Lower lobe of right lung (tissue), 2 donors: Measurements from ENCODE around the gene GP2. TPM values are rescaled to one million over a fixed set of nuclear protein-coding genes. Genes with fewer than 3 reads are reported as not detected.
"Not testable (repeated sequence)": the region's sequence is repeated elsewhere in the genome, so short reads cannot be mapped to it uniquely, and the experiment has no call there.

Experiments used
- ATAC-seq, 2 donors: fragments of 200-7000 bp; cut with Tn5 transposase; one replicate each; pipeline ENCODE4 v1.9.1; 2020 to 2022; ENCODE audit warnings: mild to moderate bottlenecking in 2 of 2, moderate library complexity in 2 of 2
- DNase-seq: peaks from one replicate; pipeline ENCODE4 v3.0.0-alpha.2; 2020
- H3K27ac ChIP-seq: fragments of 200-600 bp; one replicate; pipeline ENCODE4 v1.8.0; 2022
- H3K27me3 ChIP-seq: fragments of 200-600 bp; one replicate; pipeline ENCODE4 v1.8.0; 2022; ENCODE audit warnings: low read depth
- H3K36me3 ChIP-seq: fragments of 200-600 bp; one replicate; pipeline ENCODE4 v1.8.0; 2022; ENCODE audit warnings: mild to moderate bottlenecking
- H3K4me1 ChIP-seq: fragments of 200-600 bp; one replicate; pipeline ENCODE4 v1.8.0; 2022
- H3K4me3 ChIP-seq: fragments of 200-600 bp; one replicate; pipeline ENCODE4 v1.8.0; 2022; ENCODE audit warnings: mild to moderate bottlenecking
- H3K9me3 ChIP-seq: fragments of 200-600 bp; one replicate; pipeline ENCODE4 v1.8.0; 2022
- intact Hi-C: fragments of 100-400 bp; cut with DNase I; formaldehyde crosslinking; loops from one replicate; pipeline ENCODE4 v1.11.0; 2022
- total RNA-seq: library from RNA; stranded (reverse); fragmentation: NEBNext Ultra II Directional; extraction: Animal tissue kit (Norgen Biotek cat#: 25700); gene quantifications from one replicate; pipeline ENCODE4 v1.2.1, GENCODE V29; 2021
- TF ChIP-seq, protein P1 (sequence below): fragments of 200-600 bp; IDR thresholded peaks from one replicate; pipeline ENCODE4 v1.8.0; 2022; ENCODE audit warnings: antibody characterized with exemption, mild to moderate bottlenecking
- donor health status: DM: no; HTN: yes; CAD: no; lungs with severe emphysema.

GP2 gene
- total RNA-seq, 1 donor from 2014 or later: 0.18 TPM

DNA sequence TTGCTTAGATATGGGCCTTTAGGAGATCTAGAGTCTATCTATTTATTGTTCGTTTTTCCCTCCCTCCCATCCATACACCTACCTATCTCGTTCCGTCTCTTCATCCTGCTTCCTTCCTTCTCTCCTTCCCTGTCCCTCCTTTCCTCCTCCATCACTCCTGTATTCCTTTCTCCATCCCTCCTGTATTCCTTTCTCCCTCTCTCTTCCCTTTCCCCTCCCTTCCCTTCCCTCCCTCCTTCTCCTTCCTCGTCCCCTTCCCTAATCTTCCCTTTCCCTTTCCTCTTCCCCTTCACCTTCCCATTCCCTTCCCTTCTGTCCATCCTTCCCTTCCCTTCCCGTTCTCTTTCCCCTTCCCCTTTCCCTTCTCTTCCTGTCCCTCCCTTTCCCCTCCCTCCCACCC, 10.6 kb downstream of the GP2 start:
- H3K4me3 ChIP-seq: no peak overlapping the region
- no peaks in the 10 kb centered on the region for H3K36me3 ChIP-seq
- H3K27ac ChIP-seq: no peak overlapping the region
- DNase-seq (no peak), ATAC-seq (no peak)
- TF ChIP-seq, protein P1, sequence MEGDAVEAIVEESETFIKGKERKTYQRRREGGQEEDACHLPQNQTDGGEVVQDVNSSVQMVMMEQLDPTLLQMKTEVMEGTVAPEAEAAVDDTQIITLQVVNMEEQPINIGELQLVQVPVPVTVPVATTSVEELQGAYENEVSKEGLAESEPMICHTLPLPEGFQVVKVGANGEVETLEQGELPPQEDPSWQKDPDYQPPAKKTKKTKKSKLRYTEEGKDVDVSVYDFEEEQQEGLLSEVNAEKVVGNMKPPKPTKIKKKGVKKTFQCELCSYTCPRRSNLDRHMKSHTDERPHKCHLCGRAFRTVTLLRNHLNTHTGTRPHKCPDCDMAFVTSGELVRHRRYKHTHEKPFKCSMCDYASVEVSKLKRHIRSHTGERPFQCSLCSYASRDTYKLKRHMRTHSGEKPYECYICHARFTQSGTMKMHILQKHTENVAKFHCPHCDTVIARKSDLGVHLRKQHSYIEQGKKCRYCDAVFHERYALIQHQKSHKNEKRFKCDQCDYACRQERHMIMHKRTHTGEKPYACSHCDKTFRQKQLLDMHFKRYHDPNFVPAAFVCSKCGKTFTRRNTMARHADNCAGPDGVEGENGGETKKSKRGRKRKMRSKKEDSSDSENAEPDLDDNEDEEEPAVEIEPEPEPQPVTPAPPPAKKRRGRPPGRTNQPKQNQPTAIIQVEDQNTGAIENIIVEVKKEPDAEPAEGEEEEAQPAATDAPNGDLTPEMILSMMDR: no peak
- no peaks in the 10 kb centered on the region for H3K27me3 ChIP-seq
- H3K9me3 ChIP-seq: no peaks in the 10 kb centered on the region
- no peaks in the 10 kb centered on the region for H3K4me1 ChIP-seq
- intact Hi-C loops: no loop called here

DNA sequence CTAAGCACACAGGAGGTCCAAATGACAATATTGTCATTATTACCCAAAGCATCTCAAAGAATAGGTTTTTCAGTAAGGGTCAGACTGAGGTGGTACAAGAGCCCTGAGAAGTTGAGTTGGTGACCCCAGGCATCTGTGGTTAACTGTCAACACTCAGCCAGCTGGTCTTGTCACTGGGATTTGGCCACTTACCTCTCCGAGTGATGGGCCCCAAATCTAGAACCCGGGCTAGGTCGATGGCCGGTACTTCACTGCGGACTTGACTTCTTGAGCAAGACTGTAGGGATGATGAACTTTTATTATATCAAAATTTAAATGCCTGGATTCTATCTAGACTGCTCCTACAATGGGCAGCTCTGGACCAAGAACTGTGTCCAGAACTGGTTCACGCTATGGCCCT, 11.5 kb downstream of the GP2 start:
- DNase-seq: no peak
- Histone ChIP-seq H3K27me3 (no peaks in the 10 kb centered on the region), H3K9me3 (no peaks in the 10 kb centered on the region), H3K27ac (no peak overlapping the region), H3K4me3 (no peak overlapping the region), H3K36me3 (no peaks in the 10 kb centered on the region), H3K4me1 (no peaks in the 10 kb centered on the region)
- TF ChIP-seq, protein P1: no peak
- intact Hi-C loops: no loop called here
- no peak for ATAC-seq

DNA sequence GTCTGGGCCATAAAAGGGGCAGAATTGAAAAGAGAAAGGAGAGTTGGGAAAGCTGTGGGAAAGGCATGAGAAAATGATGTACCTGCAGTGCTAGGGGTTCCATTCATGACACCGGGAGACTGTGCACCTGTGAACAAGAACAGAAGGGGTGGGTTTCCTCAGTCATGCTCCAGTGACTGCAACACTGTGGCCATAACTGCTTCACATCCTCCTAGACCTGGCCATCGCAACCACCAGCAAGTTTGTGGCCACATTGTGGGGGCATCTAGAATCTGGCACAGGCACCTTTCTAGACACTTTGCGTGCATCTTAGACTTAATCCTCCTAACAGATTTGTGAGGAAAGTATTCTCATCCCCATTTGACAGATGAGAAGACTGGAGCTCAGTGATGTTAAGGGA, 12.7 kb downstream of the GP2 start:
- Histone ChIP-seq H3K4me1 (no peaks in the 10 kb centered on the region), H3K27ac (no peak overlapping the region), H3K4me3 (no peak overlapping the region), H3K36me3 (no peaks in the 10 kb centered on the region), H3K27me3 (no peaks in the 10 kb centered on the region), H3K9me3 (no peaks in the 10 kb centered on the region)
- intact Hi-C loops: no loop called here
- TF ChIP-seq, protein P1: no peak
- ATAC-seq (no peak), DNase-seq (no peak)

DNA sequence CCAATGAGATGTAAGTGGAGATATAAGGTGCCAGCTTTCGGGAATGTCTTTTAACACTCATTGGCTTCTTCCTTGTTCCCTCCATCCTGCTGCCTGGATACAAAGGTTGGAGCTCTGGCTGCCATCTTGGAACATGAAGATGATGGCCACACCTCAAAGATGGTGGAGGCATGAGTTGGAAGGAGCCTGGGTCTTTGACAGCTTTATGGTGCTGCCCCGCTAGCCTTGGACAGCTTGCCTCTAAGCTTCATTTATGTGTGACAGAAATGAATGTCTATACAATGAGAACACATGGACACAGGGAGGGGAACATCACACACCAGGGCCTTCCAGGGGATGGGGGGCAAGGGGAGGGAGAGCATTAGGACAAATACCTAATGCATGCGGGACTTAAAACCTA, 13.6 kb downstream of the GP2 start:
- Histone ChIP-seq H3K27ac (no peak overlapping the region), H3K27me3 (no peaks in the 10 kb centered on the region), H3K36me3 (no peaks in the 10 kb centered on the region), H3K9me3 (no peaks in the 10 kb centered on the region), H3K4me1 (no peaks in the 10 kb centered on the region), H3K4me3 (no peak overlapping the region)
- DNase-seq (no peak), ATAC-seq (no peak)
- intact Hi-C loops: no loop called here
- TF ChIP-seq, protein P1: no peak

DNA sequence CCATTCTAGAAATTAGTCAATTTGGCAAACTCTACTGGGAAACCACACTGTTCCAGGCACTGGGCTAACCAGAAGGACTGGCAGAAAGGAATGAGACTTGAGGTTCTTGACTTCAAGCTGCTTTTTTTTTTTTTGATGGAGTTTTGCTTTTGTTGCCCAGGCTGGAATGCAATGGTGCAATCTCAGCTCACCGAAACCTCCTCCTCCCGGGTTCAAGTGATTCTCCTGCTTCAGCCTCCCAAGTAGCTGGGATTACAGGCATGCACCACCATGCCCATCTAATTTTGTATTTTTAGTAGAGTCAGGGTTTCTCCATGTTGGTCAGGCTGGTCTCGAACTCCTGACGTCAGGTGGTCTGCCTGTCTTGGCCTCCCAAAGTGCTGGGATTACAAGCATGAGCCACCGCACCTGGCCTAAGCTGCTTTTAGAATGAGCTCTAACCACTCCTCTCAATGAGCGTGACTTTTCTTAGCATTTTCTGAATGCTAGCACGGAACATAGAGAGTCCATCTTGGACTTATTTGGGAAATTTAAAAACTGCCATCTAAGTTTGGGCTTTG, 14.7 kb downstream of the GP2 start:
- H3K36me3 ChIP-seq, H3K4me3 ChIP-seq, H3K27me3 ChIP-seq, H3K27ac ChIP-seq, ATAC-seq, DNase-seq, intact Hi-C loops, H3K4me1 ChIP-seq, H3K9me3 ChIP-seq: not testable (repeated sequence)

DNA sequence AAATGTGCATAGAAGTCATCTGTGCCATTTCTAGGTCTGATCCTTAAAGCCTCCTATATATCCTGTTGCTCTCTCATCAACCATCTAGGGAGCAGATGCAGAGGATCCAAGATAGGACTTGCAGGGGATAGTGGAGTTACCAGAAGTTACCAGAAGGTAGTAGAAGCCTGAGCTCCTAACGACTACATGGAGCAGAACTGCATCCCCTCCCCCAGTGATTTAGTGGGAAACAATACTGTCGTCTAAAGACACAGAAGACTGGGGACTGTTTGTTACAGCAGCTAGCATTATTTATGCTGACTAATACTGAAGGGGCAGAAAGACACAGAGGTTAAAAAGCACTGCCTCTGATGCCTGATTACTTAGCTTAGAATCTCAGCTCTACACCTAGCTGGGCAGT, 15.8 kb downstream of the GP2 start:
- H3K27ac ChIP-seq: no peak overlapping the region
- H3K4me1 ChIP-seq: no peaks in the 10 kb centered on the region
- intact Hi-C loops: no loop called here
- TF ChIP-seq, protein P1: no peak
- no peaks in the 10 kb centered on the region for H3K36me3 ChIP-seq
- no peak for ATAC-seq
- no peak for DNase-seq
- no peak overlapping the region for H3K4me3 ChIP-seq
- peaks cover 5% of the 10 kb centered on the region for H3K27me3 ChIP-seq
- no peaks in the 10 kb centered on the region for H3K9me3 ChIP-seq
